ENCODE measurements around the gene STXBP5L. TPM values are rescaled to one million over a fixed set of nuclear protein-coding genes. Genes with fewer than 3 reads are reported as not detected.

STXBP5L gene
- total and polyA plus RNA-seq, 4 donors: not detected

GRCh38 chr3:121399820-121400219 lies 491.8 kb downstream of the STXBP5L start:
- H3K36me3 ChIP-seq (ENCODE audit: control insufficient read depth in 4 of 4, insufficient read depth in 3 of 4, low read depth in 1 of 4, low read length in 3 of 4): no peaks in the 10 kb centered on the region
- H3K27me3 ChIP-seq (ENCODE audit: control insufficient read depth in 4 of 4, insufficient read depth in 4 of 4, low read length in 3 of 4): no peaks in the 10 kb centered on the region
- TF ChIP-seq SP1 (IDR thresholded peaks at IDR 0.05): no peak
- no peak for TF ChIP-seq ATF3 (IDR thresholded peaks at IDR 0.05)
- TF ChIP-seq FOXA1 (IDR thresholded peaks at IDR 0.05): no peak
- no peak for TF ChIP-seq HNF4A (conservative IDR thresholded peaks at IDR 0.05)
- TF ChIP-seq JUND (IDR thresholded peaks at IDR 0.05): no peak
- no peak for TF ChIP-seq ZBTB33 (IDR thresholded peaks at IDR 0.05)
- TF ChIP-seq NR2F2 (IDR thresholded peaks at IDR 0.05): no peak
- TF ChIP-seq REST (IDR thresholded peaks at IDR 0.05): no peak
- no peak overlapping the region for H3K27ac ChIP-seq (ENCODE audit: low read depth in 1 of 2, low read length in 2 of 2)
- no peaks in the 10 kb centered on the region for H3K4me1 ChIP-seq (ENCODE audit: control insufficient read depth in 4 of 4, insufficient read depth in 4 of 4, low read length in 3 of 4)
- DNase-seq (ENCODE audit: low spot score): no peak
- no peak overlapping the region for H3K9ac ChIP-seq (ENCODE audit: low read depth in 1 of 2, low read length in 2 of 2)
- no peaks in the 10 kb centered on the region for H3K9me3 ChIP-seq (ENCODE audit: control insufficient read depth in 4 of 4, low read length in 3 of 4)
- H3K4me3 ChIP-seq (ENCODE audit: low read depth in 1 of 3, low read length in 3 of 3): no peak overlapping the region

- TF ChIP-seq MAX (IDR thresholded peaks at IDR 0.05) (no peak), FOXA2 (IDR thresholded peaks at IDR 0.05) (no peak), FOXA1 (IDR thresholded peaks at IDR 0.05) (no peak), HNF4G (IDR thresholded peaks at IDR 0.05) (no peak), EGR1 (IDR thresholded peaks at IDR 0.05; ENCODE audit: low read depth in 2 of 2) (no peak), REST (IDR thresholded peaks at IDR 0.05) (no peak), GABPA (IDR thresholded peaks at IDR 0.05 in 1 of 2, conservative IDR thresholded peaks at IDR 0.05 in 1 of 2) (no peak), HNF4A (conservative IDR thresholded peaks at IDR 0.05) (no peak), YY1 (IDR thresholded peaks at IDR 0.05) (no peak), NR2F2 (IDR thresholded peaks at IDR 0.05) (no peak), JUND (IDR thresholded peaks at IDR 0.05) (no peak), ATF3 (IDR thresholded peaks at IDR 0.05) (no peak), ZBTB33 (IDR thresholded peaks at IDR 0.05) (no peak), SP1 (IDR thresholded peaks at IDR 0.05) (no peak), TAF1 (conservative IDR thresholded peaks at IDR 0.05) (no peak)
- Histone ChIP-seq H3K27ac (ENCODE audit: low read depth in 1 of 2, low read length in 2 of 2) (no peak overlapping the region), H3K9me3 (ENCODE audit: control insufficient read depth in 4 of 4, low read length in 3 of 4) (no peaks in the 10 kb centered on the region), H3K4me3 (ENCODE audit: low read depth in 1 of 3, low read length in 3 of 3) (no peak overlapping the region), H3K36me3 (ENCODE audit: control insufficient read depth in 4 of 4, insufficient read depth in 3 of 4, low read depth in 1 of 4, low read length in 3 of 4) (no peaks in the 10 kb centered on the region), H3K4me1 (ENCODE audit: control insufficient read depth in 4 of 4, insufficient read depth in 4 of 4, low read length in 3 of 4) (no peaks in the 10 kb centered on the region), H3K27me3 (ENCODE audit: control insufficient read depth in 4 of 4, insufficient read depth in 4 of 4, low read length in 3 of 4) (peaks cover 0 to 3% (median 0%) of the 10 kb centered on the region in 4 donors), H3K9ac (ENCODE audit: low read depth in 1 of 2, low read length in 2 of 2) (no peak overlapping the region)
- DNase-seq (ENCODE audit: low spot score): no peak
- WGBS: 73% methylated on average over 1 of the region's 1 CpG
Measured at GRCh38 chr3:121405631-121406030, 497.6 kb downstream of the STXBP5L start.

All from liver (tissue), 9 donors.